ENCODE results near the gene ITGB1BP1.

The ITGB1BP1 gene

GRCh38 chr2:9460441-9461017, 37.2 kb upstream of the ITGB1BP1 start:
- Histone ChIP-seq H3K9ac (ENCODE audit: low read depth, low read length) (no peak overlapping the region), H3K4me3 (ENCODE audit: low read length) (no peak overlapping the region), H3K9me3 (ENCODE audit: insufficient read depth, low read depth, low read length) (no peaks in the 10 kb centered on the region), H3K27ac (ENCODE audit: low read depth, low read length) (no peak overlapping the region), H3K36me3 (ENCODE audit: insufficient read depth, low read length) (peaks cover 84% of the 10 kb centered on the region), H3K27me3 (ENCODE audit: insufficient read depth, low read length) (no peaks in the 10 kb centered on the region), H3K4me1 (ENCODE audit: insufficient read depth, low read length) (no peaks in the 10 kb centered on the region)
- 97% methylated on average over 2 of the region's 3 CpGs for WGBS

DNA sequence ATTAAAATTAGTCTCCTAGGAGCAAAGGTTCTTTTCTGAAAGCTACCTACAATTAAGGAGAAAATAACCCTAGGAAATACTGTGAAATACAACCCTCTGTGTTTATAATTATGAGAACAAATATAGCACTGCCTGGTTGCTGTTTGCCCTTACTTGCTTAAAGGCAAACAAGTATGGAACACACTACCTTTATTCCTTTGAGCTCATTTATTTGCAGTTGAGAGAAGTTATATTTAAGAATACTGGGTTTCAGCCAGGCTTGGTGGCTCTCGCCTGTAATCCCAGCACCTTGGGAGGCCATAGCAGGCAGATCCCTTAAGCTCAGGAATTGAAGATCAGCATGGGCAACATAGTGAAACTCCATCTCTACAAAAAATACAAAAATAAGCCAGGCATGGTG, 27.9 kb upstream of the ITGB1BP1 start:
- Histone ChIP-seq H3K4me1 (ENCODE audit: insufficient read depth, low read length) (no peaks in the 10 kb centered on the region), H3K27me3 (ENCODE audit: insufficient read depth, low read length) (no peaks in the 10 kb centered on the region), H3K27ac (ENCODE audit: low read depth, low read length) (no peak overlapping the region), H3K9ac (ENCODE audit: low read depth, low read length) (no peak overlapping the region), H3K36me3 (ENCODE audit: insufficient read depth, low read length) (peaks cover 86% of the 10 kb centered on the region), H3K9me3 (ENCODE audit: insufficient read depth, low read depth, low read length) (no peaks in the 10 kb centered on the region), H3K4me3 (ENCODE audit: low read length) (no peak overlapping the region)
- 92% methylated on average over 1 of the region's 1 CpG for WGBS

- Histone ChIP-seq H3K27ac (ENCODE audit: low read depth, low read length) (no peak overlapping the region), H3K4me1 (ENCODE audit: insufficient read depth, low read length) (no peaks in the 10 kb centered on the region), H3K27me3 (ENCODE audit: insufficient read depth, low read length) (no peaks in the 10 kb centered on the region), H3K36me3 (ENCODE audit: insufficient read depth, low read length) (peaks cover 94% of the 10 kb centered on the region), H3K9me3 (ENCODE audit: insufficient read depth, low read depth, low read length) (no peaks in the 10 kb centered on the region), H3K9ac (ENCODE audit: low read depth, low read length) (no peak overlapping the region), H3K4me3 (ENCODE audit: low read length) (no peak overlapping the region)
- WGBS = 83% methylated on average over 7 of the region's 7 CpGs
These were observed 21.8 kb upstream of the ITGB1BP1 start for GRCh38 chr2:9445089-9445488.

DNA sequence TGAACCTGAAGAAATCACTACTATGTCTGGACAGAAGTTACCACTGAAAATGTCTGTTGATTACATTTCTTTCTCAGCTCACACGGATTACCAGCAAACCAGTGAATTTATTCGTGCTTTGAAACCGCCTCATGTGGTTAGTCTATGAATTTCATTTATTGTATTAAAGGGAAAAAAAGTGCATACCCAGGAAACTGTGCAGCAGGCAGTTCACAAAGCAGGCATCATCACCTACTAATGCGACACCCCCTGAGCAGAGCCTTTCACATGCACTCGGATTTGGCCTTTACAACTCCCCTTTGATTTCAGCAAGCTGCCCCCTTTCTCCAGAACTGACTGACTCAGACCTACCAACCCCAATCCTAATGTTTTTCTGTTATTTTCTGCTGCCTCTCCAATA, 20.2 kb upstream of the ITGB1BP1 start:
- Histone ChIP-seq H3K4me3 (ENCODE audit: low read length) (no peak overlapping the region), H3K9me3 (ENCODE audit: insufficient read depth, low read depth, low read length) (no peaks in the 10 kb centered on the region), H3K27ac (ENCODE audit: low read depth, low read length) (no peak overlapping the region), H3K4me1 (ENCODE audit: insufficient read depth, low read length) (no peaks in the 10 kb centered on the region), H3K9ac (ENCODE audit: low read depth, low read length) (no peak overlapping the region), H3K27me3 (ENCODE audit: insufficient read depth, low read length) (no peaks in the 10 kb centered on the region), H3K36me3 (ENCODE audit: insufficient read depth, low read length) (peaks cover 94% of the 10 kb centered on the region)
- WGBS = 97% methylated on average over 5 of the region's 5 CpGs

- no peak overlapping the region for H3K4me3 ChIP-seq (ENCODE audit: low read length)
- H3K9ac ChIP-seq (ENCODE audit: low read depth, low read length) = no peak overlapping the region
- H3K4me1 ChIP-seq (ENCODE audit: insufficient read depth, low read length) = no peaks in the 10 kb centered on the region
- H3K36me3 ChIP-seq (ENCODE audit: insufficient read depth, low read length) = peaks cover 94% of the 10 kb centered on the region
- H3K27ac ChIP-seq (ENCODE audit: low read depth, low read length) = no peak overlapping the region
- no peaks in the 10 kb centered on the region for H3K27me3 ChIP-seq (ENCODE audit: insufficient read depth, low read length)
- no peaks in the 10 kb centered on the region for H3K9me3 ChIP-seq (ENCODE audit: insufficient read depth, low read depth, low read length)
- WGBS = 65% methylated on average over 3 of the region's 3 CpGs
These were observed 18.2 kb upstream of the ITGB1BP1 start for GRCh38 chr2:9441556-9441955.

GRCh38 chr2:9440058-9440727, 16.9 kb upstream of the ITGB1BP1 start:
- H3K27ac ChIP-seq (ENCODE audit: low read depth, low read length) = no peak overlapping the region
- no peaks in the 10 kb centered on the region for H3K27me3 ChIP-seq (ENCODE audit: insufficient read depth, low read length)
- 100% methylated on average over 1 of the region's 1 CpG for WGBS
- H3K36me3 ChIP-seq (ENCODE audit: insufficient read depth, low read length) = peaks cover 91% of the 10 kb centered on the region
- no peak overlapping the region for H3K9ac ChIP-seq (ENCODE audit: low read depth, low read length)
- H3K9me3 ChIP-seq (ENCODE audit: insufficient read depth, low read depth, low read length) = no peaks in the 10 kb centered on the region
- H3K4me1 ChIP-seq (ENCODE audit: insufficient read depth, low read length) = no peaks in the 10 kb centered on the region
- H3K4me3 ChIP-seq (ENCODE audit: low read length) = no peak overlapping the region

GRCh38 chr2:9439536-9439935, 16.2 kb upstream of the ITGB1BP1 start:
- Histone ChIP-seq H3K4me1 (ENCODE audit: insufficient read depth, low read length) (no peaks in the 10 kb centered on the region), H3K27me3 (ENCODE audit: insufficient read depth, low read length) (no peaks in the 10 kb centered on the region), H3K9me3 (ENCODE audit: insufficient read depth, low read depth, low read length) (no peaks in the 10 kb centered on the region), H3K4me3 (ENCODE audit: low read length) (no peak overlapping the region), H3K27ac (ENCODE audit: low read depth, low read length) (no peak overlapping the region), H3K36me3 (ENCODE audit: insufficient read depth, low read length) (peaks cover 92% of the 10 kb centered on the region), H3K9ac (ENCODE audit: low read depth, low read length) (no peak overlapping the region)
- no CpG with 5 or more reads among the region's 1 CpG for WGBS

- no peaks in the 10 kb centered on the region for H3K9me3 ChIP-seq (ENCODE audit: insufficient read depth, low read depth, low read length)
- H3K27me3 ChIP-seq (ENCODE audit: insufficient read depth, low read length) = no peaks in the 10 kb centered on the region
- 93% methylated on average over 2 of the region's 2 CpGs for WGBS
- no peak overlapping the region for H3K27ac ChIP-seq (ENCODE audit: low read depth, low read length)
- H3K4me1 ChIP-seq (ENCODE audit: insufficient read depth, low read length) = no peaks in the 10 kb centered on the region
- H3K4me3 ChIP-seq (ENCODE audit: low read length) = no peak overlapping the region
- peaks cover 93% of the 10 kb centered on the region for H3K36me3 ChIP-seq (ENCODE audit: insufficient read depth, low read length)
- H3K9ac ChIP-seq (ENCODE audit: low read depth, low read length) = no peak overlapping the region
These were observed 11.2 kb upstream of the ITGB1BP1 start for GRCh38 chr2:9434489-9434888.

- Histone ChIP-seq H3K27ac (ENCODE audit: low read depth, low read length) (no peak overlapping the region), H3K4me3 (ENCODE audit: low read length) (no peak overlapping the region), H3K4me1 (ENCODE audit: insufficient read depth, low read length) (no peaks in the 10 kb centered on the region), H3K27me3 (ENCODE audit: insufficient read depth, low read length) (no peaks in the 10 kb centered on the region), H3K36me3 (ENCODE audit: insufficient read depth, low read length) (peaks cover 71% of the 10 kb centered on the region), H3K9ac (ENCODE audit: low read depth, low read length) (no peak overlapping the region), H3K9me3 (ENCODE audit: insufficient read depth, low read depth, low read length) (no peaks in the 10 kb centered on the region)
- 100% methylated on average over 1 of the region's 2 CpGs for WGBS
These were observed 7.3 kb upstream of the ITGB1BP1 start for GRCh38 chr2:9430316-9431293.

DNA sequence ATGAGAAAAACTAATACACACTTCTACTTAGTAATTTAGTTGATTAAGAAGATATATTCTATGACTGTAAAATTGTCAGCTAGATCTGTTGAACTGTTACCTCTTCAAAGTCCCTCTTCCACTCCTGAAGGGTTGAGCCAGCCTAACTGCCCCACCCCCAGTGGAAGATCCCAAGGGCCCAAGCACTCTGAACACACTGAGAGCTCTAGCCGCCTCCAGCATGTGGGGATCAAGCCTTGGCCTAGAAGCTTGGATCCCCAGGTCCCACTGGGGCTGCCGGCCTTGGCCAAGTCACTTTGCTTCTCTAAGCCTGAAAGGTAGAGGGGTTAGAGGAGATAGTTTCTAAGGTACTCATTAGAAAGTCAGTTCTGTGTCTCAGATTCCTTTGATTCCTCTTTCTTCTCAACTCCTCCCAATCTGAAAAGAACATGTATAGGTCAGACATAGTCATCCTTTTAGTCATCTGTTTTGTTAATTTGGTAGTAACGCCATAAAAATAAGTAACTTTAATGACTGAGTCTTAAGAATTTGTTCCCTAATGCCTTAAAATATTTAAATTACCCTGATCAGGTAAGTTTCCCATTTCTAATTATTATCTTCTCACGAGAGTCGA, 5.7 kb upstream of the ITGB1BP1 start:
- Histone ChIP-seq H3K27me3 (ENCODE audit: insufficient read depth, low read length) (no peaks in the 10 kb centered on the region), H3K36me3 (ENCODE audit: insufficient read depth, low read length) (peaks cover 58% of the 10 kb centered on the region), H3K27ac (ENCODE audit: low read depth, low read length) (no peak overlapping the region)

More for the DNA sequence above, 5.7 kb upstream of the ITGB1BP1 start:
- no peak overlapping the region for H3K9ac ChIP-seq (ENCODE audit: low read depth, low read length)
- H3K4me1 ChIP-seq (ENCODE audit: insufficient read depth, low read length) = 0 out of 2 replicates have a peak, but pooled peaks cover 9% of the 10 kb centered on the region
- no peak overlapping the region for H3K4me3 ChIP-seq (ENCODE audit: low read length)
- H3K9me3 ChIP-seq (ENCODE audit: insufficient read depth, low read depth, low read length) = no peaks in the 10 kb centered on the region
- WGBS = 94% methylated on average over 2 of the region's 5 CpGs
